ENCODE data around the gene PPP3CB.

DNA sequence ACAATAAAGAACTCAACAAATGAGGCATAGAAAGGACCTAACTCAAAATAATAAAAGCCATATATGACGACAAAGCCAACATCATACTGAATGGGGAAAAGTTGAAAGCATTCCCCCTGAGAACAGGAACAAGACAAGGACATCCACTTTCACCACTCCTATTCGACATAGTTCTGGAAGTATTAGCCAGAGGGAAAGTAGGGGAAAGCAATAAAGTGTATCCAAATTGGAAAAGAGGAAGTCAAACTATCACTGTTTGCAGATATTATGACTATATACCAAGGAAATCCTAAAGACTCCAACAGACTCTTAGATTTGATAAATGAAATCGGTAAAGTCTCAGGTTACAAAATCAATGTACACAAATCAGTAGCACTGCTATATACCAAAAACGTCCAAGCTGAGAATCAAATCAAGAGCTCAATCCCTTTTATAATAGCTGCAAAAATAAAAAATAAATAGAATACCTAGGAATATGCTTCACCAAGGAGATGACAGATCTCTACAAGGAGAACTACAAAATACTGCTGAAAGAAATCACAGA is 86.8 kb downstream of the PPP3CB start:
- TF ChIP-seq, protein P1, sequence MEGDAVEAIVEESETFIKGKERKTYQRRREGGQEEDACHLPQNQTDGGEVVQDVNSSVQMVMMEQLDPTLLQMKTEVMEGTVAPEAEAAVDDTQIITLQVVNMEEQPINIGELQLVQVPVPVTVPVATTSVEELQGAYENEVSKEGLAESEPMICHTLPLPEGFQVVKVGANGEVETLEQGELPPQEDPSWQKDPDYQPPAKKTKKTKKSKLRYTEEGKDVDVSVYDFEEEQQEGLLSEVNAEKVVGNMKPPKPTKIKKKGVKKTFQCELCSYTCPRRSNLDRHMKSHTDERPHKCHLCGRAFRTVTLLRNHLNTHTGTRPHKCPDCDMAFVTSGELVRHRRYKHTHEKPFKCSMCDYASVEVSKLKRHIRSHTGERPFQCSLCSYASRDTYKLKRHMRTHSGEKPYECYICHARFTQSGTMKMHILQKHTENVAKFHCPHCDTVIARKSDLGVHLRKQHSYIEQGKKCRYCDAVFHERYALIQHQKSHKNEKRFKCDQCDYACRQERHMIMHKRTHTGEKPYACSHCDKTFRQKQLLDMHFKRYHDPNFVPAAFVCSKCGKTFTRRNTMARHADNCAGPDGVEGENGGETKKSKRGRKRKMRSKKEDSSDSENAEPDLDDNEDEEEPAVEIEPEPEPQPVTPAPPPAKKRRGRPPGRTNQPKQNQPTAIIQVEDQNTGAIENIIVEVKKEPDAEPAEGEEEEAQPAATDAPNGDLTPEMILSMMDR (IDR thresholded peaks at IDR 0.05): no peak
- no peak for TF ChIP-seq POLR2AphosphoS5 (IDR thresholded peaks at IDR 0.05)
- no peak for TF ChIP-seq POLR2A (IDR thresholded peaks at IDR 0.05)
